ENCODE measurements around the gene ARL5C. TPM values are rescaled to one million over a fixed set of nuclear protein-coding genes. Genes with fewer than 3 reads are reported as not detected.

The ARL5C gene
- total RNA-seq, 1 experiment from 2014 or later: not detected

GRCh38 chr17:39145143-39145542 is 20.8 kb downstream of the ARL5C start:
- no peak overlapping the region for H3K27ac Mint-ChIP-seq (ENCODE audit: unreplicated experiment)
- H3K36me3 Mint-ChIP-seq (ENCODE audit: insufficient read depth, unreplicated experiment): no peaks in the 10 kb centered on the region

GRCh38 chr17:39144416-39144840 is 21.5 kb downstream of the ARL5C start:
- H3K36me3 ChIP-seq (ENCODE audit: control insufficient read depth, insufficient read depth, low read length): no peaks in the 10 kb centered on the region
- no peaks in the 10 kb centered on the region for H3K4me1 ChIP-seq
- H3K9me3 Mint-ChIP-seq (ENCODE audit: unreplicated experiment): no peaks in the 10 kb centered on the region
- no peaks in the 10 kb centered on the region for H3K27me3 Mint-ChIP-seq (ENCODE audit: insufficient read depth, unreplicated experiment)
- H3K27me3 ChIP-seq (replicated peaks; ENCODE audit: control insufficient read depth, insufficient read depth, low read length): no peaks in the 10 kb centered on the region
- CTCF ChIA-PET: interaction anchor here (1.1 to 1.4 kb wide), 2 partner anchors 161 to 177 kb away, joined by 3 to 6 read pairs; partner anchors contain the start of gene FBXO47
- H3K4me1 Mint-ChIP-seq (ENCODE audit: low read depth, unreplicated experiment): no peaks in the 10 kb centered on the region
- BruUV-seq (replicated peaks): no TSS peak
- no peak overlapping the region for H3K4me3 ChIP-seq (ENCODE audit: low read depth, low read length)
- H3K4me3 Mint-ChIP-seq (ENCODE audit: unreplicated experiment): no peak overlapping the region
- POLR2A ChIA-PET: interaction anchor here (0.6 kb wide), 1 partner anchor 319 kb away, joined by 3 read pairs; no protein-coding TSS in a partner anchor
- intact Hi-C loops (cut with micrococcal nuclease; ENCODE audit: unreplicated experiment): no loop called here
- no peaks in the 10 kb centered on the region for H3K9me3 ChIP-seq
- DNase-seq: no peak
- H3K36me3 Mint-ChIP-seq (ENCODE audit: insufficient read depth, unreplicated experiment): no peaks in the 10 kb centered on the region
- TF ChIP-seq CTCF (IDR thresholded peaks at IDR 0.05; ENCODE audit: insufficient read depth in 1 of 2, low read depth in 1 of 2, low read length in 1 of 2, severe bottlenecking in 1 of 2, unreplicated experiment in 1 of 2): no peak
- H3K27ac Mint-ChIP-seq (ENCODE audit: unreplicated experiment): no peak overlapping the region

More at GRCh38 chr17:39145143-39145542, 20.8 kb downstream of the ARL5C start:
- Histone ChIP-seq H3K9me3 (no peaks in the 10 kb centered on the region), H3K36me3 (ENCODE audit: control insufficient read depth, insufficient read depth, low read length) (no peaks in the 10 kb centered on the region), H3K4me1 (no peaks in the 10 kb centered on the region), H3K4me3 (ENCODE audit: low read depth, low read length) (no peak overlapping the region), H3K27me3 (replicated peaks; ENCODE audit: control insufficient read depth, insufficient read depth, low read length) (no peaks in the 10 kb centered on the region; the same call in 1 of the 2 replicates)
- intact Hi-C loops (cut with micrococcal nuclease; ENCODE audit: unreplicated experiment): no loop called here
- Mint-ChIP-seq H3K27me3 (ENCODE audit: insufficient read depth, unreplicated experiment) (peaks cover 2% of the 10 kb centered on the region), H3K4me3 (ENCODE audit: unreplicated experiment) (no peak overlapping the region), H3K4me1 (ENCODE audit: low read depth, unreplicated experiment) (no peaks in the 10 kb centered on the region), H3K9me3 (ENCODE audit: unreplicated experiment) (no peaks in the 10 kb centered on the region)
- CTCF ChIA-PET: interaction anchor here (1.4 kb wide), 1 partner anchor 162 kb away, joined by 6 read pairs; no protein-coding TSS in a partner anchor
- POLR2A ChIA-PET: interaction anchor here (0.5 kb wide), 1 partner anchor 332 kb away, joined by 4 read pairs; no protein-coding TSS in a partner anchor
- no TSS peak for BruUV-seq (replicated peaks)
- no peak for TF ChIP-seq CTCF (IDR thresholded peaks at IDR 0.05; ENCODE audit: insufficient read depth in 1 of 2, low read depth in 1 of 2, low read length in 1 of 2, severe bottlenecking in 1 of 2, unreplicated experiment in 1 of 2)
- DNase-seq: no peak

GRCh38 chr17:39143552-39144093 is 22.3 kb downstream of the ARL5C start:
- no peak for TF ChIP-seq CTCF (IDR thresholded peaks at IDR 0.05; ENCODE audit: insufficient read depth in 1 of 2, low read depth in 1 of 2, low read length in 1 of 2, severe bottlenecking in 1 of 2, unreplicated experiment in 1 of 2)
- H3K4me3 Mint-ChIP-seq (ENCODE audit: unreplicated experiment): no peak overlapping the region
- H3K4me1 Mint-ChIP-seq (ENCODE audit: low read depth, unreplicated experiment): no peaks in the 10 kb centered on the region
- Histone ChIP-seq H3K27me3 (replicated peaks; ENCODE audit: control insufficient read depth, insufficient read depth, low read length) (no peaks in the 10 kb centered on the region), H3K9me3 (no peaks in the 10 kb centered on the region), H3K36me3 (ENCODE audit: control insufficient read depth, insufficient read depth, low read length) (no peaks in the 10 kb centered on the region), H3K4me3 (ENCODE audit: low read depth, low read length) (no peak overlapping the region), H3K4me1 (no peaks in the 10 kb centered on the region)
- H3K27ac Mint-ChIP-seq (ENCODE audit: unreplicated experiment): no peak overlapping the region
- H3K27me3 Mint-ChIP-seq (ENCODE audit: insufficient read depth, unreplicated experiment): no peaks in the 10 kb centered on the region
- CTCF ChIA-PET: interaction anchor here (1.1 kb wide), 1 partner anchor 176 kb away, joined by 3 read pairs; the partner anchor contains the start of gene FBXO47
- intact Hi-C loops (cut with micrococcal nuclease; ENCODE audit: unreplicated experiment): no loop called here
- H3K36me3 Mint-ChIP-seq (ENCODE audit: insufficient read depth, unreplicated experiment): no peaks in the 10 kb centered on the region
- no TSS peak for BruUV-seq (replicated peaks)
- POLR2A ChIA-PET: no interaction called here
- no peaks in the 10 kb centered on the region for H3K9me3 Mint-ChIP-seq (ENCODE audit: unreplicated experiment)
- no peak for DNase-seq

Data from Caco-2 (cell line).